H1 (cell line): ENCODE measurements around the gene PKD1. TPM values are rescaled to one million over a fixed set of nuclear protein-coding genes. Genes with fewer than 3 reads are reported as not detected.

Source experiments
- BCL11A ChIP-seq, 2 experiments: IDR thresholded peaks; one replicate each; pipeline ENCODE4 v1.6.1; 2011; ENCODE audit warnings: low read depth in 2 of 2, low read length in 2 of 2, mild to moderate bottlenecking in 2 of 2
- RAD21 ChIP-seq, 2 experiments: IDR thresholded peaks in 1 of 2; conservative IDR thresholded peaks in 1 of 2; 2 replicates each; pipeline ENCODE4 v1.6.1; 2011; ENCODE audit warnings: low read depth in 2 of 2, low read length in 2 of 2, improper control_type of control experiment in 1 of 2, inconsistent platforms in 1 of 2, mild to moderate bottlenecking in 1 of 2, moderate library complexity in 1 of 2
- polyA plus RNA-seq, 7 experiments: library from polyadenylated mRNA; depleted of rRNA in 3 of 7; stranded (reverse) in 5 of 7; unstranded in 2 of 7; fragments of >200 nt in 5 of 7; fragments of 200-250 nt in 2 of 7; gene quantifications; 1 replicate in 5 of 7; 2 replicates in 1 of 7; 4 replicates in 1 of 7; pipeline versions ENCODE4 v1.2.1 to v1.2.3, GENCODE V29; 2011 to 2013; ENCODE audit warnings: missing spikeins in 2 of 7, mixed read lengths in 2 of 7
- total RNA-seq: library from RNA; stranded (reverse); fragmentation: NEBNext Ultra II Directional; extraction: Animal tissue kit (Norgen Biotek cat#: 25700); gene quantifications from 2 replicates; pipeline ENCODE4 v1.2.1, GENCODE V29; 2021

PKD1 gene
- total and polyA plus RNA-seq, 2 of the 8 experiments (the other 6 are each of a cell fraction or from before 2014, with no cell fraction given), result 40.6 to 52.7 TPM

DNA sequence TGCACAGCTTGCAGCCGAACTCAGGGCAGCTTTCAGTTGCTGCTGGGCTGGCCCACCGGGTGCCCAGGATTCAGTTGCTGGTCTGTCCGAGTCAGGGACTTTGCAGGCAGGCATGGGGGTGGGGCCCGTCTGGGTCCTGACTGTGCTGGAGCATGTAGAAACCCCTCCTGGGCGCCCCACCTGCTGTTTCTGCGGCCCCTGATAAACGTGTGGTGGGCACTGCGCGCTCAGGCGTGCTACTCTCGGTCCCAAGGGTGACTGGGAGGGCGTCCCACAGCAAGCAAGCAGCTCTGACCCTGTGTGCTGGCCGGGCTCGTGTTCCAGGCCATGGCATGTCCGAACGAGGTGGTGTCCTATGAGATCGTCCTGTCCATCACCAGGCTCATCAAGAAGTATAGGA lies 75.4 kb downstream of the PKD1 start (continued):
- TF ChIP-seq BCL11A (IDR thresholded peaks at IDR 0.05; ENCODE audit: low read depth in 2 of 2, low read length in 2 of 2), result no peak
- TF ChIP-seq RAD21 (IDR thresholded peaks at IDR 0.05 in 1 of 2, conservative IDR thresholded peaks at IDR 0.05 in 1 of 2; ENCODE audit: low read depth in 2 of 2, low read length in 2 of 2), result no peak
- TF ChIP-seq, all 59 proteins: peak for 0
